ENCODE data around the gene CD55.

The CD55 gene

DNA sequence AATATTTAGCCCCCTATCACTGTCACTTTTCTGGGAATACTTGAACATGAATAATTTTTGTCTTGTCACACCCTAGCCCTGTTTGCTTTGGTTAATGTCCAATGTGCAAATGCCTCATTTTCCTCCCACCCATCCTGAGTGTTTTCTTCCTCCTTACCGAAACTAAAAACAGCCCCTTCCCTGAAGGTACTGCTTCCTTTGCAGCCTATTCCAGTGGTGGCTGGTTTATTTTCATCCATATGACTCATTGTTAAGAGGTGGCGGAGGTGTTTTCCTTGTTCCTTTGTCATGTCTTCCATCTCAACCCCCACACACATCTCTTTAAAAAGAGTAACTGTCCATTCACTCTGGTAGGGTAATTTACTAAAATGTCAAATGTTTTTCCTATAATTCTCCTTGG is 40.4 kb downstream of the CD55 start:
- DNase-seq (ENCODE audit: low read depth, low spot score): no peak

DNA sequence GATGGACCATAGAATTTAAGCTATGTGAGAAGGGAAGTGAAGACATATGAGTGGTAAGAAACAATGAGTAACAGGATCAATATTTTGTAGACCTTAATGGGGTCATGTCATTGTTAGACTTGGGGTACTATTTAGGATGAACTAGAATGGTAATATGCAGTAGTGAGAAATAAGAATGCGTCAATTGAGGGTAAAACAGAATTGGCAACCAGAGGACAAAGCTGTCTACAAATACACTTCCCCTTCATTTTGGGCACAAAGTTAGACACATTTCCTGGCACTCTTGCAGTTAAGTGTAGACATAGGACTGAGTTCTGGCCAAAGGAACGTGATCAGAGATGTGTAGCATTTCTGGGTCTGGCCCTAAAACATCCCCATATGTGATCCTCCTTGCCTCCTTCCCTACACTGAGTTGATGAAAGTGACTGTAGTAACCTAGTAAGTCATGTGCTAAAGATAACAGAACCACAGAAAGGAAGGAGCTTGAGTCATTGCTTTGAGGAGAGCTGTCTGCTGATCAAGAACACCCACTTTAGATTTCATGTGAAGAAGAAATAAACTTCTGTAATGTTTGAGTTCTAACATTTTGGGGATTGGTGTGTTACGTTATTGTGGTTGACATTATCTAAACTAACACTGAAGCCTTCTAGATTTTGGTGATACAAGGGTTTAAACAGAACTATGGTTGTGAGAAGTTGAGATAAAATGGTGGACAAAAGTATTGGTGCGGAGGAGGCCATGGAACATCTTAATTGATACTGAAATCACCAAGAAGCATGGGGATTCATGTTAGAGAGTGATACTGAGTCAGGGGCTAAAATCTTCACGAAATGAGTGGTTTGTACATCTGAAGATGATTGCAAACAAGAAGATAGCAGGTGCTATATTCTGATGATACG is 41.7 kb downstream of the CD55 start:
- DNase-seq (ENCODE audit: low read depth, low spot score): no peak

DNA sequence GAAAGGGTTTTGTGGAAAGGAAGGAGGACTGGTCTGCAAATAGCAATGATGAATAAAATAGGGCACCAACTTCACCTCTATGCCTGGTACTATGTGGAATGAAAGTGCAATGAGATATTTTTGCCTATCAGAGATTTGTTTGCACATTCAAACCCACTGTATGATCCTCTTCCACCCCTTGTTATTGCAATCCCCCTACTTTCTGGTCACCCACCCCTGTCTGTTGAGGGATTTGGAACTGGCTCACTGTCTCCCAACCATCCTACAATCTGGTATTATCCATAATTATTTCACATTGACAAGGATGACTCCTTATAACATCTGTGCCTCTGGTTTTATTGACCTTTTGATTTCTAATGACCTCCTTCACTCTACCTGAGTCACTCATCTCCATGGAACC is 42.4 kb downstream of the CD55 start:
- no peak for DNase-seq (ENCODE audit: low read depth, low spot score)

DNA sequence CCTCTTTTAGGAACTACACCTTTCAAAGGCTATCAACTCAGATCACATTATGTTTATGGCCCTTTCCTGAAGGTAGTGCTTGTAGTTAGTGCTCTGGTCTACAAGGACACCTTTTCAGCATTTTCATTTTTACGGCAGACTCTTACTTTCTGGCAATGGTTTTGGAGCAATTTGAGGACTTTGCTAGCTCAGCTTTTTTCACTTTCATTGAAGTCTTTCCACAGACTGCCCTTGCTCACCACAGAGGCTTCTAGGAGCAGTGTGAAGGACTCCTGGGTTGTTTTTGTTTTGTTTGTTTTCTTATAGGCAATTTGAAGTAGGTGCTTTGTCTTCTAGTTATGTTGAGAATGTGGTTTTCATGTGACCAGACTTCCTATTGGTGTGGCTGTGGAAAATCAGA is 43.1 kb downstream of the CD55 start:
- no peak for DNase-seq (ENCODE audit: low read depth, low spot score)

GRCh38 chr1:207365063-207365462 is 43.6 kb downstream of the CD55 start:
- DNase-seq (ENCODE audit: low read depth, low spot score): no peak

DNA sequence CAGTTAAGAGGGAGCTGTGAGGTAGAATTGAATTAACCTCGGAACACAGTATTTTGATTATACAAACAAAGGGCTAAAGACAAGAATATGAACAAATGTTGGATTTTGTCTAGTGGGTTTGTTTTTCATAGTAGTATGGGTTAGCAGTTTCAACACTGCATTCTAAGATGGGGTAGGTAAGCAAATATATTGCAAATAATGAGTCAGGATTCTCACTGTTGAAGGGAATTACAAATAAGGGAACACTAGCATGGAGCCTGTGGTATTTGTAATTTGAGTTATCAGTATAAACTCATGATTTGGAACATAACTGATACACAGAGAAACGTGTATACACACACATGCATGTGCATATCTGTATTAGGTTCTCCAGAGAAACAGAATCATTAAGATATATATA is 44.5 kb downstream of the CD55 start:
- DNase-seq (ENCODE audit: low read depth, low spot score): no peak

- DNase-seq (ENCODE audit: low read depth, low spot score): no peak
Observed at GRCh38 chr1:207388721-207389120, 67.2 kb downstream of the CD55 start.

DNA sequence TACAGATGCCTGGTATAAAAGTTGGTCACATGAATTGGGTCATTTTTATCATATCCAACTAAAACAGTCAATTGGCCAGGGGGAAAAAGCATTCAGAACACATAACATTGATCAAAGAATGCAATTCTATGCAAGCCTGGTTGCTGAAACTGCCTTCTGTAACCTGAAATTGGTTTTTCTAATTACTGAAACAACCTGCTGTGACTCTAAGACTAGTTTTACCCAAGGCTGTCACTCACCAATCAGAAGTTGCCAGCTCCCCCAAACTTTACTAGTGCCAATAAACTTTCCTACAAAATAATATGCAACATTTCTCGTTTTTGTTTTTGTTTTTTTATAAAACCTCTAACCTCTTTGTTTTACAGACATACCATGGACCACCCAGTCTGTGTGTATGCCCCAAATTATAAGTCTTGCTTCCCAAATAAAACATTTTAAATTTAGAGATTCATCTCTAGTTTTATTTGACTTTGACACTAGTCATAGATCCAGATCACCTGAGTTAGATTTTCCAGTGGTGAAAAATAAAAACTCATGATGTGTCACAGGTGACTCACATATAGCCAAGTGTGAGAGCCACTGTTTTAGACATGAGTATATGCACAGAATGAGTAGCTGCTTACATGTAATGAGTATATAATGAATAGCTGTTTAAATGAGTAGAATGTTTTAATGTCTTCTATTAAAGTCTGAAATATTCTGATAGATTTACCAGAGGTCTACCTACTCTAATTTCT is 68.4 kb downstream of the CD55 start:
- no peak for DNase-seq (ENCODE audit: low read depth, low spot score)

DNA sequence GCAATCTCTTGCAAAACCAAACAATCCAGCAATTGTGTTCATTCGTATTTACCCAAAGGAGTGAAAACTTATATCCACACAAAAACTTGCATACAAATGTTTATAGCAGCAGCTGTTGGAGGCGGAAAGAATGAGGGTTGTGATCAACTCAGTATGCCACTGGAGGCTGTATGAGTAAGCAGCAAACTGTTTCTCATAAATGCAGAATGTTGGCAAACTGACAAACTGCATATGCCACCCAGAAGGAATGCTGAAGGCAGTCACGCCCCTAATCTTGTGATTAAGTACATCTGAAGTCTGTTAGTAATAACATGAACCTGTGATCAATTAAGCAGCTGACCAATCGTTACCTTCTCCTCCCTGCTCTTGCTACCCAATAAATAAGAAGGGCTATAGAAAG is 72.1 kb downstream of the CD55 start:
- DNase-seq (ENCODE audit: low read depth, low spot score): no peak

DNA sequence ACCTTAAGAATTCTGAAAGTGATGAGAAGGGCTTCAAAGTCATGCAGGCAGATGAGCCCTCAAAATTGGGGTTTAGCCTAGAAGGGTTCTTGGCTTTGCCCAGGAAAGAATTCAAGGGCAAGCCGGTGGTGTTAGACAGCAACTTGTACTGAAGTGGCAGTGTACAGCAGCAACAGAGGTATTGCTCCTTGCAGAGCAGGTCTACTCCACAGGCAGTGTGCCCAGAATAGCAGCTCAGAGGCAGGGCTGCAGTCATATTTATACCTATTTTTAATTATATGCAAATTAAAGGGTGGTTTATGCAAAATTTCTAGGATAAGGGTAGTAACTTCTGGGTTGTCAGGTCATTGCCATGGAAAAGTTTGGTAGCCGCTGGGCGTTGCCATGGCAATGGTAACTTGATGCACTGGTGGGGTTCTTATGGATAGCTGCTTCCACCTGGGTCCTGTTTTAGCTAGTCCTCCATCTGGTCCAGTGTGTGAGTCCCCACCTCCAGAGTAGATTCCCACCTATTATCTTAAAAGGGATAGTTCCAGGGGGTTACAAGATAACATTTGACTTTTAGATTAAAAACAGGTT is 74.8 kb downstream of the CD55 start:
- no peak for DNase-seq (ENCODE audit: low read depth, low spot score)

DNA sequence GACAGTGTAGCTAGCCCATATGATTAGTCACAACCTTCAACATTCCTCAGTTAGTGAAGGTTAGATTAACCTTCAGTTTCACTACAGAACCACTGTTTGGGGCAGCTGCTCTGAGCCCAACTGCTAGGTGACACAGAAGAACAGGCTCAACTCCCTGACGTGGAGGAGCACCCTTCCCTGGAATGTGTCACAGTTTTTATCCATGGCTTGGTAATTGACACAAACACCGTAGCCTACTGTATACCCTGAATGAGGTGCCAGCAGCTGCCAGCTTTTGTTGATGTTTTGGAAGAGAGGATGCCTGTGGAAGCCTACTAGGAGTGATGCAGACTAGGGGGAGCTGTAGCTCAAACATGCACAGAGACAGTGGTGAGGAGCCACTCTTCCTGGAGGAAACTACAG is 76.0 kb downstream of the CD55 start:
- DNase-seq (ENCODE audit: low read depth, low spot score): no peak

GRCh38 chr1:207398986-207399385 is 77.5 kb downstream of the CD55 start:
- DNase-seq (ENCODE audit: low read depth, low spot score): no peak

DNA sequence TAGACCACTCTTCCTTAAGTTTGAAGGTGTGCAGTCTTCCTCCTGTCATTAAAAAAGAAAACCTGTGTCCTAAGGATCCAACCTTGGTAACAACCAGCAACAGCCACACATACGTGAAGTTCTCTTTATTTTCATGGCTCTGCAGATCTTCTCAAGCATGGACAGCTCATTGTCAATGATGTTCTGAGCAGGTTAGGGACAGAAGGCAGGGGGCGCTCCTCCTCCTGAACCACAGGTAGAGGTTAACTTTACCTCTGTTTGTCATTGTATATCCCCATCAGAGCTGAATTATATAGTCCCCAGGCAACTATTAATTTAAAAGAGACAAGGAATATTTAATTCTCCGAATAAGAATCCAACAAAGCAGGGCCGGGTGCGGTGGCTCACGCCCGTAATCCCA is 80.1 kb downstream of the CD55 start:
- no peak for DNase-seq (ENCODE audit: low read depth, low spot score)

DNA sequence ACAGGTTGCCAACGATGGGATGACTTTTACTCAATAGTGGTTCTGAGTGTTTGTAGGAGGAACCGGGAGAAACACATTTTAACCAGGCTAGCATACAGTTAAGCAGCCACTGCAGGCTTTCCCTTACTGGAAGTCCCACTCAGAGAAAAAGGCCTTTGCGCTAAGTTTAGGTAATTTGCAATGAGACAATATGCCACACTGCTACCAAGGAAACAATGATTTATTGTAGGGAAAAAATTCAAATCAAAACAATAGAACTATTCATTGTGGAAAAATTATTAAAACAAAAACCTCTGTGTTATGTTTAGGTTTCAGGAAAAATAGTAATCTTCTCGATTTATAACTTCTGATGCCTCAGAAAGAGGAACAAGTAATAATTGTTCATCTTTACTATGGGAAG is 81.3 kb downstream of the CD55 start:
- no peak for DNase-seq (ENCODE audit: low read depth, low spot score)

DNA sequence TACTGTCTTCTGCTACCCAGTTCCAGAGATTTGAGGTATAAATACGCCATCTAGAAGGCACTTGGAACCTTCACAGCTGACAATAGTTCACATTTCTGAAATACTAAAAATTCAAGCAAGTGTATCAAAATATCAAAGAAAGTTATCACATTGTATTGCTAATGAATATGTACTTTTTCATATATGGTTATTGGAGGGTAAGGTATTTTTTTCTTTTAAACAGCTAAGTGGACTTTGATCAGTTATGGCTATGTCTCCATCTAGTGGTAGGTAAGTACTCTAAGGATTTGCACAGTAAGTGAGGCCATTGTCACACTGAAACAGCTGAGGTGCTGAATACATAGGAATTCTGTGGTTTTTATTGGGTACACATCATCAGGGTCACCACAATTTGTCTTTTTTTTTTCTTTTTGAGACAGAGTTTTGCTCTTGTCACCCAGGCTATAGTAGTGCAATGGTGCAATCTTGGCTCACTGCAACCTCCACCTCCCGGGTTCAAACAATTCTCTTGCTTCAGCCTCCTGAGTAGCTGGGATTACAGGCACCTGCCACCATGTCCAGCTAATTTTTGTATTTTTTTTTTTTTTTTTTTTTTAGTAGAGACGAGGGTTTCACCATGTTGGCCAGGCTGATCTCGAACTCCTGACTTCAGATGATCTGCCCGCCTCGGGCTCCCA is 83.5 kb downstream of the CD55 start:
- no peak for DNase-seq (ENCODE audit: low read depth, low spot score)

- DNase-seq (ENCODE audit: low read depth, low spot score): no peak
Observed at GRCh38 chr1:207405814-207406213, 84.3 kb downstream of the CD55 start.

GRCh38 chr1:207407655-207408260 is 86.3 kb downstream of the CD55 start:
- no peak for DNase-seq (ENCODE audit: low read depth, low spot score)

All from ELF-1 (cell line).